AG09319 (cell line): ENCODE data around the gene HSD11B2.

ENCODE experiments used
- DNase-seq: peaks from one replicate; pipeline ENCODE4 v3.0.0-alpha.2; 2010; ENCODE audit warnings: low read depth; ENCODE audit errors: extremely low read depth
- CTCF ChIP-seq: IDR thresholded peaks from 2 replicates; pipeline ENCODE4 v1.5.1; 2011; ENCODE audit warnings: low read depth, mild to moderate bottlenecking, inconsistent platforms, low read length, moderate library complexity

HSD11B2 gene

GRCh38 chr16:67397812-67398545 is 32.9 kb upstream of the HSD11B2 start:
- no peak for TF ChIP-seq CTCF
- no peak for DNase-seq

- TF ChIP-seq CTCF, result no peak
These were observed 32.2 kb upstream of the HSD11B2 start for GRCh38 chr16:67398546-67399217.

GRCh38 chr16:67399218-67399733 is 31.6 kb upstream of the HSD11B2 start:
- DNase-seq, result no peak

More at GRCh38 chr16:67398546-67399217, 32.2 kb upstream of the HSD11B2 start:
- no peak for DNase-seq

GRCh38 chr16:67399749-67400704 is 30.9 kb upstream of the HSD11B2 start:
- no peak for DNase-seq
- no peak for TF ChIP-seq CTCF

More at GRCh38 chr16:67399218-67399733, 31.6 kb upstream of the HSD11B2 start:
- peak; percentile 54 for TF ChIP-seq CTCF

GRCh38 chr16:67400901-67401300 is 30.0 kb upstream of the HSD11B2 start:
- TF ChIP-seq CTCF, result no peak
- no peak for DNase-seq

GRCh38 chr16:67403976-67404555 is 26.9 kb upstream of the HSD11B2 start:
- no peak for TF ChIP-seq CTCF
- no peak for DNase-seq
